ENCODE results near the gene DALRD3.

DNA sequence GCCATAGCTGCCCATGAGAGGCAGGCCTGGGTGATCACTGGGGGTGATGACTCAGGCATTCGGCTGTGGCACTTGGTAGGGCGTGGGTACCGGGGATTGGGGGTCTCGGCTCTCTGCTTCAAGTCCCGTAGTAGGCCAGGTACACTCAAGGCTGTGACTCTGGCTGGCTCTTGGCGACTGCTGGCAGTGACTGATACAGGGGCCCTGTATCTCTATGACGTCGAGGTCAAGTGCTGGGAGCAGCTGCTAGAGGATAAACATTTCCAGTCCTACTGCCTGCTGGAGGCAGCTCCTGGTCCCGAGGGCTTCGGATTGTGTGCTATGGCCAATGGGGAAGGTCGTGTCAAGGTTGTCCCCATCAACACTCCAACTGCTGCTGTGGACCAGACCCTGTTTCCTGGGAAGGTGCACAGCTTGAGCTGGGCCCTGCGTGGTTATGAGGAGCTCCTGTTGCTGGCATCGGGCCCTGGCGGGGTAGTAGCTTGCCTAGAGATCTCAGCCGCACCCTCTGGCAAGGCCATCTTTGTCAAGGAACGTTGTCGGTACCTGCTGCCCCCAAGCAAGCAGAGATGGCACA, 5.9 kb downstream of the DALRD3 start:
- no peak for TF ChIP-seq SNAI2 (CRISPR knock-in tag; IDR thresholded peaks at IDR 0.05)
- TF ChIP-seq, protein P1, sequence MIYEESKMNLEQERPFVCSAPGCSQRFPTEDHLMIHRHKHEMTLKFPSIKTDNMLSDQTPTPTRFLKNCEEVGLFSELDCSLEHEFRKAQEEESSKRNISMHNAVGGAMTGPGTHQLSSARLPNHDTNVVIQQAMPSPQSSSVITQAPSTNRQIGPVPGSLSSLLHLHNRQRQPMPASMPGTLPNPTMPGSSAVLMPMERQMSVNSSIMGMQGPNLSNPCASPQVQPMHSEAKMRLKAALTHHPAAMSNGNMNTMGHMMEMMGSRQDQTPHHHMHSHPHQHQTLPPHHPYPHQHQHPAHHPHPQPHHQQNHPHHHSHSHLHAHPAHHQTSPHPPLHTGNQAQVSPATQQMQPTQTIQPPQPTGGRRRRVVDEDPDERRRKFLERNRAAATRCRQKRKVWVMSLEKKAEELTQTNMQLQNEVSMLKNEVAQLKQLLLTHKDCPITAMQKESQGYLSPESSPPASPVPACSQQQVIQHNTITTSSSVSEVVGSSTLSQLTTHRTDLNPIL (CRISPR knock-in tag; IDR thresholded peaks at IDR 0.05; ENCODE audit: low read depth) = no peak
- TF ChIP-seq ARNTL (CRISPR knock-in tag; IDR thresholded peaks at IDR 0.05; ENCODE audit: borderline replicate concordance, low read depth) = no peak
- TF ChIP-seq BACH2 (CRISPR knock-in tag; IDR thresholded peaks at IDR 0.05; ENCODE audit: borderline replicate concordance) = no peak
- no peak for TF ChIP-seq RARB (CRISPR knock-in tag; IDR thresholded peaks at IDR 0.05)
- TF ChIP-seq, protein P2, sequence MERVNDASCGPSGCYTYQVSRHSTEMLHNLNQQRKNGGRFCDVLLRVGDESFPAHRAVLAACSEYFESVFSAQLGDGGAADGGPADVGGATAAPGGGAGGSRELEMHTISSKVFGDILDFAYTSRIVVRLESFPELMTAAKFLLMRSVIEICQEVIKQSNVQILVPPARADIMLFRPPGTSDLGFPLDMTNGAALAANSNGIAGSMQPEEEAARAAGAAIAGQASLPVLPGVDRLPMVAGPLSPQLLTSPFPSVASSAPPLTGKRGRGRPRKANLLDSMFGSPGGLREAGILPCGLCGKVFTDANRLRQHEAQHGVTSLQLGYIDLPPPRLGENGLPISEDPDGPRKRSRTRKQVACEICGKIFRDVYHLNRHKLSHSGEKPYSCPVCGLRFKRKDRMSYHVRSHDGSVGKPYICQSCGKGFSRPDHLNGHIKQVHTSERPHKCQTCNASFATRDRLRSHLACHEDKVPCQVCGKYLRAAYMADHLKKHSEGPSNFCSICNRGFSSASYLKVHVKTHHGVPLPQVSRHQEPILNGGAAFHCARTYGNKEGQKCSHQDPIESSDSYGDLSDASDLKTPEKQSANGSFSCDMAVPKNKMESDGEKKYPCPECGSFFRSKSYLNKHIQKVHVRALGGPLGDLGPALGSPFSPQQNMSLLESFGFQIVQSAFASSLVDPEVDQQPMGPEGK (CRISPR knock-in tag; IDR thresholded peaks at IDR 0.05; ENCODE audit: borderline replicate concordance) = no peak
- TF ChIP-seq ZFP3 (CRISPR knock-in tag; IDR thresholded peaks at IDR 0.05) = no peak
- no peak for TF ChIP-seq PPARA (CRISPR knock-in tag; IDR thresholded peaks at IDR 0.05; ENCODE audit: borderline replicate concordance)
- no peak for TF ChIP-seq ISL1 (CRISPR knock-in tag; IDR thresholded peaks at IDR 0.05)
- TF ChIP-seq ZNF70 (CRISPR knock-in tag; IDR thresholded peaks at IDR 0.05) = no peak
- no peak for TF ChIP-seq TCF4 (CRISPR knock-in tag; IDR thresholded peaks at IDR 0.05; ENCODE audit: borderline replicate concordance)
- TF ChIP-seq, protein P3, sequence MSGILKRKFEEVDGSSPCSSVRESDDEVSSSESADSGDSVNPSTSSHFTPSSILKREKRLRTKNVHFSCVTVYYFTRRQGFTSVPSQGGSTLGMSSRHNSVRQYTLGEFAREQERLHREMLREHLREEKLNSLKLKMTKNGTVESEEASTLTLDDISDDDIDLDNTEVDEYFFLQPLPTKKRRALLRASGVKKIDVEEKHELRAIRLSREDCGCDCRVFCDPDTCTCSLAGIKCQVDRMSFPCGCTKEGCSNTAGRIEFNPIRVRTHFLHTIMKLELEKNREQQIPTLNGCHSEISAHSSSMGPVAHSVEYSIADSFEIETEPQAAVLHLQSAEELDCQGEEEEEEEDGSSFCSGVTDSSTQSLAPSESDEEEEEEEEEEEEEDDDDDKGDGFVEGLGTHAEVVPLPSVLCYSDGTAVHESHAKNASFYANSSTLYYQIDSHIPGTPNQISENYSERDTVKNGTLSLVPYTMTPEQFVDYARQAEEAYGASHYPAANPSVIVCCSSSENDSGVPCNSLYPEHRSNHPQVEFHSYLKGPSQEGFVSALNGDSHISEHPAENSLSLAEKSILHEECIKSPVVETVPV (CRISPR knock-in tag; IDR thresholded peaks at IDR 0.05) = no peak

Data from SK-N-SH treated with all-trans-retinoic acid at 6 μM for 48 hours (cell line).